HepG2 (cell line): ENCODE data around the gene RNASE7. TPM values are rescaled to one million over a fixed set of nuclear protein-coding genes. Genes with fewer than 3 reads are reported as not detected.

Experiments used
- ARNT2 ChIP-seq: sonication (generic); formaldehyde crosslinking; IDR thresholded peaks from 2 replicates; pipeline ENCODE4 v1.8.0; 2022; ENCODE audit warnings: mild to moderate bottlenecking, low read depth, missing genetic modification reagents, moderate library complexity
- EHMT2 ChIP-seq: fragments of 200-600 bp; sonication (generic); IDR thresholded peaks from 2 replicates; pipeline ENCODE4 v1.7.0; 2017; ENCODE audit warnings: antibody characterized with exemption, low read depth, low read length, borderline replicate concordance
- JARID2 ChIP-seq: sonication (generic); formaldehyde crosslinking; IDR thresholded peaks from 2 replicates; pipeline ENCODE4 v1.8.1; 2023; ENCODE audit warnings: missing genetic modification reagents, inconsistent platforms; ENCODE audit not compliant: insufficient replicate concordance
- KAT7 ChIP-seq: IDR thresholded peaks from 2 replicates; pipeline ENCODE4 v1.6.1; 2018; ENCODE audit warnings: borderline replicate concordance, missing compliant biosample characterization
- SALL1 ChIP-seq: sonication (generic); formaldehyde crosslinking; IDR thresholded peaks from 2 replicates; pipeline ENCODE4 v1.8.0; 2022; ENCODE audit warnings: mild to moderate bottlenecking, missing genetic modification reagents
- SOX13 ChIP-seq, 3 experiments: fragments of 450-650 bp in 1 of 3; sonication (generic) in 1 of 3; formaldehyde crosslinking in 1 of 3; IDR thresholded peaks in 2 of 3; conservative IDR thresholded peaks in 1 of 3; 2 replicates each; pipeline versions ENCODE4 v1.5.0 to v1.6.1; 2016 to 2020; ENCODE audit warnings: antibody characterized with exemption in 1 of 3, mild to moderate bottlenecking in 1 of 3, missing compliant biosample characterization in 1 of 3, missing genetic modification reagents in 1 of 3, moderate library complexity in 1 of 3
- SP5 ChIP-seq: IDR thresholded peaks from 2 replicates; pipeline ENCODE4 v1.6.1; 2016; ENCODE audit warnings: low read depth, borderline replicate concordance
- ZFP82 ChIP-seq: sonication (generic); formaldehyde crosslinking; IDR thresholded peaks from 2 replicates; pipeline ENCODE4 v1.5.1; 2020; ENCODE audit warnings: mild to moderate bottlenecking, missing genetic modification reagents, borderline replicate concordance
- ZNF460 ChIP-seq: sonication (generic); formaldehyde crosslinking; IDR thresholded peaks from 2 replicates; pipeline ENCODE4 v1.5.1; 2020; ENCODE audit warnings: missing genetic modification reagents, mild to moderate bottlenecking, borderline replicate concordance
- ZNF564 ChIP-seq: sonication (generic); formaldehyde crosslinking; IDR thresholded peaks from 2 replicates; pipeline ENCODE4 v1.8.1; 2023; ENCODE audit warnings: mild to moderate bottlenecking, missing genetic modification reagents
- ZNF878 ChIP-seq: sonication (generic); formaldehyde crosslinking; IDR thresholded peaks from 2 replicates; pipeline ENCODE4 v1.8.1; 2023; ENCODE audit warnings: mild to moderate bottlenecking, missing genetic modification reagents, moderate library complexity
- polyA plus RNA-seq, 8 experiments: library from polyadenylated mRNA; depleted of rRNA in 3 of 8; stranded (reverse) in 7 of 8; unstranded in 1 of 8; fragments of >200 nt; fragmentation: Illumina TruSeq in 4 of 8; extraction: Trizol in 4 of 8; gene quantifications; 2 replicates each; pipeline versions ENCODE4 v1.2.1 to v1.2.3, GENCODE V29; 2011 to 2016; ENCODE audit warnings: low read depth in 4 of 8, missing spikeins in 1 of 8, mixed read lengths in 1 of 8; ENCODE audit not compliant: insufficient read depth in 1 of 8
- total RNA-seq, 5 experiments: library from RNA; depleted of rRNA; stranded (reverse); fragments of >200 nt; fragmentation: Illumina TruSeq; extraction: Trizol; gene quantifications; 2 replicates each; pipeline ENCODE4 v1.2.3, GENCODE V29; 2016; ENCODE audit warnings: low read depth in 1 of 5
- TF ChIP-seq, protein P1 (sequence below): conservative IDR thresholded peaks from 2 replicates; pipeline ENCODE4 v1.6.1; 2018; ENCODE audit warnings: missing genetic modification reagents
- TF ChIP-seq, protein P2 (sequence below): sonication (generic); formaldehyde crosslinking; IDR thresholded peaks from 2 replicates; pipeline ENCODE4 v1.4.0; 2020; ENCODE audit warnings: missing genetic modification reagents

The RNASE7 gene
- total and polyA plus RNA-seq, 2 of the 13 experiments (the other 11 are each of a cell fraction or from before 2014, with no cell fraction given): 0.04 TPM; not detected in 1

DNA sequence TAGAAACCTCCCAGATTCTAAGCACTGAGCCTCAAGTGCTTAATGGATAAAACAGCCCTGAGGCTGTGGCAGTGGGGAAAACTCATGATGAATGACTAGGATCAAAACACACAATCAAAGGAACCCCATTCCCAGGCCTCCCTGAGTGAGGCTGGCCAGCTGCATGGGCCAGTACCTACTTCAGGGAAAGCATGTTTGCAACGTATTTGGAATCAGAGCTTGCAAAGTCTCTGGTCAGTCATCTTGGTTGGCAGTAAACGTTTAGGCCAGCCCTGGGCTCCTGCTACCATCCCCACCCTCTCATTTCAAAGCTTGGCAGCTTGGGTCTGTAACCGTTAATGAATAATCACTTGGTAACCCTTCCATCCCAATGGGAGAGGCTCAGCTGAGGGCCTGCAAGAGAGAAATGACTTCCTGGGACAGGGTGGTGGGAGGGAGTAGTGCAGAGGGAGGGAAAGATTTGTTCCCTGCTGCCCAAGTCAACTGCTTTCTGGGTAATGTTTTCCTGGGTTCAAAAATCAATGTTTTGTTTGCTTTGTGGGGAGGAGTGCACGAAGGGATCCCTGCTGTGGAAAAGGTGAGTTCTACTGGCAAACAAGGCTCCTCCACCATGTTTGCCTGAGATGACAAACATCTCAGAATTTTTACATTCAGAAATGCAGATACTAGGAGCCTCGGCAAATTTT lies 13.4 kb downstream of the RNASE7 start (continued):
- TF ChIP-seq, protein P1, sequence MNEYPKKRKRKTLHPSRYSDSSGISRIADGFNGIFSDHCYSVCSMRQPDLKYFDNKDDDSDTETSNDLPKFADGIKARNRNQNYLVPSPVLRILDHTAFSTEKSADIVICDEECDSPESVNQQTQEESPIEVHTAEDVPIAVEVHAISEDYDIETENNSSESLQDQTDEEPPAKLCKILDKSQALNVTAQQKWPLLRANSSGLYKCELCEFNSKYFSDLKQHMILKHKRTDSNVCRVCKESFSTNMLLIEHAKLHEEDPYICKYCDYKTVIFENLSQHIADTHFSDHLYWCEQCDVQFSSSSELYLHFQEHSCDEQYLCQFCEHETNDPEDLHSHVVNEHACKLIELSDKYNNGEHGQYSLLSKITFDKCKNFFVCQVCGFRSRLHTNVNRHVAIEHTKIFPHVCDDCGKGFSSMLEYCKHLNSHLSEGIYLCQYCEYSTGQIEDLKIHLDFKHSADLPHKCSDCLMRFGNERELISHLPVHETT: peak; percentile 80
- TF ChIP-seq SP5 (CRISPR knock-in tag): peak; percentile 82; the same call in 1 of the 2 replicates
- TF ChIP-seq KAT7 (CRISPR knock-in tag): peak; percentile 84; the same call in 1 of the 2 replicates
- TF ChIP-seq, protein P2, sequence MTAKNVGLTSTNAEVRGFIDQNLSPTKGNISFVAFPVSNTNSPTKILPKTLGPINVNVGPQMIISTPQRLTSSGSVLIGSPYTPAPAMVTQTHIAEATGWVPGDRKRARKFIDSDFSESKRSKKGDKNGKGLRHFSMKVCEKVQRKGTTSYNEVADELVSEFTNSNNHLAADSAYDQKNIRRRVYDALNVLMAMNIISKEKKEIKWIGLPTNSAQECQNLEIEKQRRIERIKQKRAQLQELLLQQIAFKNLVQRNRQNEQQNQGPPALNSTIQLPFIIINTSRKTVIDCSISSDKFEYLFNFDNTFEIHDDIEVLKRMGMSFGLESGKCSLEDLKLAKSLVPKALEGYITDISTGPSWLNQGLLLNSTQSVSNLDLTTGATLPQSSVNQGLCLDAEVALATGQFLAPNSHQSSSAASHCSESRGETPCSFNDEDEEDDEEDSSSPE (CRISPR knock-in tag): peak; percentile 79
- TF ChIP-seq ZNF564 (CRISPR knock-in tag): peak; percentile 89; the same call in 1 of the 2 replicates
- no peak for TF ChIP-seq ZNF460 (CRISPR knock-in tag)
- 0 out of 2 replicates have a peak, but pooled peaks have one; percentile 24 for TF ChIP-seq ARNT2 (CRISPR knock-in tag)
- TF ChIP-seq SALL1 (CRISPR knock-in tag): peak; percentile 96
- TF ChIP-seq ZFP82 (CRISPR knock-in tag): no peak
- TF ChIP-seq SOX13 (IDR thresholded peaks at IDR 0.05): peak; percentile 45; the same call in 1 of the 2 replicates
- TF ChIP-seq SOX13 (CRISPR knock-in tag; conservative IDR thresholded peaks at IDR 0.05 in 1 of 2, IDR thresholded peaks at IDR 0.05 in 1 of 2): peak in 1 of 2 experiments; percentile 79; a peak in 1 of 4 replicates
- TF ChIP-seq ZNF878 (CRISPR knock-in tag): peak; percentile 93; the same call in 1 of the 2 replicates
- no peak for TF ChIP-seq JARID2
- TF ChIP-seq EHMT2: peak; percentile 65; the same call in 1 of the 2 replicates
